Measurements from ENCODE around the gene FMN2. TPM values are rescaled to one million over a fixed set of nuclear protein-coding genes. Genes with fewer than 3 reads are reported as not detected.

FMN2 gene
- total and polyA plus RNA-seq, 9 donors = 0.60 to 10.1 (median 2.5) TPM

GRCh38 chr1:240309769-240310168 is 218.1 kb downstream of the FMN2 start:
- peaks cover 2% of the 10 kb centered on the region for H3K4me1 ChIP-seq (ENCODE audit: insufficient read depth)
- no peaks in the 10 kb centered on the region for H3K9me3 ChIP-seq
- intact Hi-C loops (cut with DNase I) = loop anchor here in 1 of 4 donors (10.0 kb wide), 1 partner anchor 305 kb away; the partner anchor contains the start of gene GREM2
- H3K27me3 ChIP-seq = no peaks in the 10 kb centered on the region
- no peak for TF ChIP-seq POLR2A (IDR thresholded peaks at IDR 0.05)
- TF ChIP-seq, protein P1, sequence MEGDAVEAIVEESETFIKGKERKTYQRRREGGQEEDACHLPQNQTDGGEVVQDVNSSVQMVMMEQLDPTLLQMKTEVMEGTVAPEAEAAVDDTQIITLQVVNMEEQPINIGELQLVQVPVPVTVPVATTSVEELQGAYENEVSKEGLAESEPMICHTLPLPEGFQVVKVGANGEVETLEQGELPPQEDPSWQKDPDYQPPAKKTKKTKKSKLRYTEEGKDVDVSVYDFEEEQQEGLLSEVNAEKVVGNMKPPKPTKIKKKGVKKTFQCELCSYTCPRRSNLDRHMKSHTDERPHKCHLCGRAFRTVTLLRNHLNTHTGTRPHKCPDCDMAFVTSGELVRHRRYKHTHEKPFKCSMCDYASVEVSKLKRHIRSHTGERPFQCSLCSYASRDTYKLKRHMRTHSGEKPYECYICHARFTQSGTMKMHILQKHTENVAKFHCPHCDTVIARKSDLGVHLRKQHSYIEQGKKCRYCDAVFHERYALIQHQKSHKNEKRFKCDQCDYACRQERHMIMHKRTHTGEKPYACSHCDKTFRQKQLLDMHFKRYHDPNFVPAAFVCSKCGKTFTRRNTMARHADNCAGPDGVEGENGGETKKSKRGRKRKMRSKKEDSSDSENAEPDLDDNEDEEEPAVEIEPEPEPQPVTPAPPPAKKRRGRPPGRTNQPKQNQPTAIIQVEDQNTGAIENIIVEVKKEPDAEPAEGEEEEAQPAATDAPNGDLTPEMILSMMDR (IDR thresholded peaks at IDR 0.05) = no peak
- TF ChIP-seq EP300 (IDR thresholded peaks at IDR 0.05) = no peak
- H3K4me3 ChIP-seq = no peak overlapping the region
- no peak overlapping the region for H3K27ac ChIP-seq
- no peaks in the 10 kb centered on the region for H3K36me3 ChIP-seq
- 59 to 77% (median 66%) methylated on average over 4 of the region's 4 CpGs for WGBS, 3 donors
- no peak for DNase-seq

DNA sequence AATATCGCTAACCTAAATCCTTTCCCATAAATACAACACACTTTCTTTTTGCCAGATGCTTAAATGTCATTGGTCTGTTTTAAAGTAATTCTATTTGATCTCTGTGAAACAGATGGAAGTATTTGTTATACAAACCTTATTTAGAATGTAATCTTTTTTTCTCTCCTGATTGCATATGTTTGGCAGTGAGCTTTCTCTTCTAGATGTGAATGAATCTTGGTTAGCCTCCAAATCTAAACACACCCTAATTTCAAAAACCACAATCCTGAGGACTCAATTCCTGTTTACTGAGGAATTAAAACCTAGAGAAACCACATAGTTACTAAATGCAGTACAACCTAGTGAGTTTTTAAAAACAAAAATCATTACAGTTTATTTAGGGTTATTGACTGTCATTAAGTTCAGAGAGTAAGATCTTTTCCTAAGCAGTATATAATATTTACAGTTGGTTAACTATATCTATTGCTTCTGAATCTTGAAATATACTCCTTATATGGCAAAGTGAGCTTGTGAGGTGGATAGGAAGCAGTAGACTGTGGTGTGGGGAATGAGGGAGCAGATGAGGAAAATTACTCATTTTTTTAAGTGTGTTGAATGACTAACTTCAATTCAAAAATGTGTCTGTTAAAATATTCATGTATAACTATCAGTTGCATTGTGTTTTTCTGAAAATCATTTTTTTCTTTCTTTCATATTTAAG is 218.7 kb downstream of the FMN2 start:
- WGBS, 3 donors = 21 to 44% (median 25%) methylated on average over 1 of the region's 1 CpG
- Histone ChIP-seq H3K36me3 (no peaks in the 10 kb centered on the region), H3K27ac (no peak overlapping the region), H3K4me1 (ENCODE audit: insufficient read depth) (peaks cover 3% of the 10 kb centered on the region), H3K27me3 (no peaks in the 10 kb centered on the region), H3K9me3 (no peaks in the 10 kb centered on the region), H3K4me3 (no peak overlapping the region)
- no peak for TF ChIP-seq POLR2A (IDR thresholded peaks at IDR 0.05)
- no peak for TF ChIP-seq EP300 (IDR thresholded peaks at IDR 0.05)
- TF ChIP-seq, protein P1 (IDR thresholded peaks at IDR 0.05) = no peak
- DNase-seq = no peak
- intact Hi-C loops (cut with DNase I) = loop anchor here in 1 of 4 donors (10.0 kb wide), 1 partner anchor 304 kb away; the partner anchor contains the start of gene GREM2

GRCh38 chr1:240312872-240313271 is 221.2 kb downstream of the FMN2 start:
- H3K9me3 ChIP-seq = no peaks in the 10 kb centered on the region
- no peaks in the 10 kb centered on the region for H3K36me3 ChIP-seq
- intact Hi-C loops (cut with DNase I) = loop anchor here in 1 of 4 donors (10.0 kb wide), 1 partner anchor 302 kb away; the partner anchor contains the start of gene GREM2
- peaks cover 3% of the 10 kb centered on the region for H3K4me1 ChIP-seq (ENCODE audit: insufficient read depth)
- DNase-seq = no peak
- no peak overlapping the region for H3K4me3 ChIP-seq
- H3K27ac ChIP-seq = no peak overlapping the region
- no peaks in the 10 kb centered on the region for H3K27me3 ChIP-seq
- TF ChIP-seq POLR2A (IDR thresholded peaks at IDR 0.05) (no peak), EP300 (IDR thresholded peaks at IDR 0.05) (no peak)
- TF ChIP-seq, protein P1 (IDR thresholded peaks at IDR 0.05) = no peak
- WGBS, 3 donors = 73 to 88% (median 78%) methylated on average over 3 of the region's 3 CpGs

GRCh38 chr1:240314845-240315801 is 223.4 kb downstream of the FMN2 start:
- Histone ChIP-seq H3K4me1 (ENCODE audit: insufficient read depth) (peaks cover 3% of the 10 kb centered on the region), H3K4me3 (no peak overlapping the region), H3K36me3 (no peaks in the 10 kb centered on the region), H3K9me3 (no peaks in the 10 kb centered on the region), H3K27ac (no peak overlapping the region), H3K27me3 (no peaks in the 10 kb centered on the region)
- TF ChIP-seq, protein P1 (IDR thresholded peaks at IDR 0.05) = no peak
- no peak for TF ChIP-seq EP300 (IDR thresholded peaks at IDR 0.05)
- TF ChIP-seq POLR2A (IDR thresholded peaks at IDR 0.05) = no peak
- 34 to 51% (median 43%) methylated on average over 3 of the region's 3 CpGs for WGBS, 3 donors
- no peak for DNase-seq
- intact Hi-C loops (cut with DNase I) = loop anchor here in 1 of 4 donors (10.0 kb wide), 1 partner anchor 300 kb away; the partner anchor contains the start of gene GREM2
